NCI-H128 (cell line): ENCODE measurements around the gene VPS36.
"Not testable (repeated sequence)": the region's sequence is repeated elsewhere in the genome, so short reads cannot be mapped to it uniquely, and the experiment has no call there.

Source experiments
- DNase-seq: peaks from one replicate; lab custom pipeline; 2025; ENCODE audit not compliant: unreplicated experiment; lab: John Stamatoyannopoulos, UW

Gene VPS36

GRCh38 chr13:52450012-52450792 lies at the start of gene VPS36:
TSS of gene VPS36 (minus strand) at chr13:52450634. CDS start at chr13:52450594, 40 bp downstream.
- peak; percentile 93 for DNase-seq

- DNase-seq = not testable (repeated sequence)
These were observed 47.5 kb upstream of the VPS36 start for GRCh38 chr13:52497979-52498378.

- not testable (repeated sequence) for DNase-seq
These were observed 43.8 kb upstream of the VPS36 start for GRCh38 chr13:52494241-52494640.

GRCh38 chr13:52491015-52491414 lies 40.6 kb upstream of the VPS36 start:
- not testable (repeated sequence) for DNase-seq

GRCh38 chr13:52488763-52489162 lies 38.3 kb upstream of the VPS36 start:
- not testable (repeated sequence) for DNase-seq

- not testable (repeated sequence) for DNase-seq
These were observed 36.6 kb upstream of the VPS36 start for GRCh38 chr13:52487078-52487477.

GRCh38 chr13:52480677-52481428 lies 30.4 kb upstream of the VPS36 start:
- DNase-seq = not testable (repeated sequence)

- DNase-seq = not testable (repeated sequence)
These were observed 18.1 kb upstream of the VPS36 start for GRCh38 chr13:52468487-52468886.

- no peak for DNase-seq
These were observed 13.1 kb upstream of the VPS36 start for GRCh38 chr13:52463526-52463925.

- DNase-seq = no peak
These were observed 10.8 kb upstream of the VPS36 start for GRCh38 chr13:52461265-52461664.

- DNase-seq = no peak
These were observed 9.2 kb upstream of the VPS36 start for GRCh38 chr13:52459668-52460067.

- DNase-seq = peak; percentile 64
These were observed 5.2 kb upstream of the VPS36 start for GRCh38 chr13:52455677-52456041.

GRCh38 chr13:52454820-52455676 lies 4.6 kb upstream of the VPS36 start, which contains the start of gene CKAP2:
TSS of gene CKAP2 (plus strand) at chr13:52455478. CDS start at chr13:52455557, 79 bp downstream.
- DNase-seq = peak; percentile 91

GRCh38 chr13:52454459-52454819 lies 4.0 kb upstream of the VPS36 start:
- DNase-seq = peak; percentile 29

GRCh38 chr13:52452470-52452869 lies 2.0 kb upstream of the VPS36 start:
- no peak for DNase-seq

GRCh38 chr13:52451135-52451804 lies 836 bp upstream of the VPS36 start:
- DNase-seq = no peak

- no peak for DNase-seq
These were observed 321 bp upstream of the VPS36 start for GRCh38 chr13:52450793-52451116.

- no peak for DNase-seq
These were observed 963 bp downstream of the VPS36 start for GRCh38 chr13:52449331-52450011.

GRCh38 chr13:52447815-52448552 lies 2.5 kb downstream of the VPS36 start:
- no peak for DNase-seq

GRCh38 chr13:52447354-52447753 lies 3.1 kb downstream of the VPS36 start:
- DNase-seq = no peak
